H1 (cell line): ENCODE results near the gene FNDC11. TPM values are rescaled to one million over a fixed set of nuclear protein-coding genes. Genes with fewer than 3 reads are reported as not detected.

Experiments used
- CEBPB ChIP-seq: IDR thresholded peaks from 2 replicates; pipeline ENCODE4 v1.6.1; 2012; ENCODE audit warnings: low read depth, low read length
- CHD1 ChIP-seq: IDR thresholded peaks from 2 replicates; pipeline ENCODE4 v1.6.1; 2012; ENCODE audit warnings: low read depth, low read length, improper control_type of control experiment
- GTF2F1 ChIP-seq: IDR thresholded peaks from 2 replicates; pipeline ENCODE4 v1.6.1; 2012; ENCODE audit warnings: low read depth, low read length, improper control_type of control experiment, borderline replicate concordance
- NANOG ChIP-seq: IDR thresholded peaks from 2 replicates; pipeline ENCODE4 v1.6.1; 2011; ENCODE audit warnings: low read length, low read depth, mild to moderate bottlenecking, inconsistent platforms; ENCODE audit not compliant: insufficient read depth, poor library complexity, severe bottlenecking
- polyA plus RNA-seq, 7 experiments: library from polyadenylated mRNA; depleted of rRNA in 3 of 7; stranded (reverse) in 5 of 7; unstranded in 2 of 7; fragments of >200 nt in 5 of 7; fragments of 200-250 nt in 2 of 7; gene quantifications; 1 replicate in 5 of 7; 2 replicates in 1 of 7; 4 replicates in 1 of 7; pipeline versions ENCODE4 v1.2.1 to v1.2.3, GENCODE V29; 2011 to 2013; ENCODE audit warnings: missing spikeins in 2 of 7, mixed read lengths in 2 of 7
- total RNA-seq: library from RNA; stranded (reverse); fragmentation: NEBNext Ultra II Directional; extraction: Animal tissue kit (Norgen Biotek cat#: 25700); gene quantifications from 2 replicates; pipeline ENCODE4 v1.2.1, GENCODE V29; 2021

FNDC11 gene
- total and polyA plus RNA-seq, 2 of the 8 experiments (the other 6 are each of a cell fraction or from before 2014, with no cell fraction given) = 2.6 to 8.8 TPM

GRCh38 chr20:63596423-63596822 lies 42.5 kb downstream of the FNDC11 start (continued):
- TF ChIP-seq CEBPB (no peak), NANOG (no peak), CHD1 (no peak), GTF2F1 (no peak)
- TF ChIP-seq, all 59 proteins: peak for 0
